ENCODE measurements around the gene GGT7.

- TF ChIP-seq CTCF (IDR thresholded peaks at IDR 0.05; ENCODE audit: low read length) (no peak), EZH2 (IDR thresholded peaks at IDR 0.05; ENCODE audit: borderline replicate concordance, low read length) (no peak)
Observed at GRCh38 chr20:34843421-34843820, 29.2 kb downstream of the GGT7 start.

All from OCI-LY1 (cell line).